B cell (primary cell): ENCODE results near the gene SYTL1. TPM values are rescaled to one million over a fixed set of nuclear protein-coding genes. Genes with fewer than 3 reads are reported as not detected.

Source experiments
- ATAC-seq: fragments of 200-7000 bp; cut with Tn5 transposase; one replicate; pipeline ENCODE4 v1.10.0; 2021; ENCODE audit warnings: low read depth, mild to moderate bottlenecking, moderate number of reproducible peaks, moderate library complexity
- CTCF ChIA-PET: fragments of 350-600 bp; sonication (Branson Sonifier 250); formaldehyde crosslinking; loops from one replicate; lab custom pipeline; 2021; ENCODE audit warnings: antibody characterized with exemption, inconsistent platforms; lab: Charles Lee
- POLR2A ChIA-PET: fragments of 350-600 bp; sonication (Branson Sonifier 250); formaldehyde crosslinking; loops from one replicate; lab custom pipeline; 2021; ENCODE audit warnings: antibody characterized with exemption; lab: Charles Lee
- DNase-seq: peaks from one replicate; pipeline ENCODE4 v3.0.0; 2013
- H2AFZ ChIP-seq: 2 replicates; pipeline ENCODE4 v1.6.1; 2012; ENCODE audit warnings: mild to moderate bottlenecking, low read depth, low read length; ENCODE audit not compliant: insufficient read depth, poor library complexity, severe bottlenecking
- H3K27ac ChIP-seq, 2 donors: 1 replicate in 1 of 2; 2 replicates in 1 of 2; pipeline ENCODE4 v1.5.1; 2012 to 2013; ENCODE audit warnings: low read length in 2 of 2, mild to moderate bottlenecking in 2 of 2, moderate library complexity in 1 of 2
- H3K27me3 ChIP-seq, 4 experiments: fragments of 200-600 bp in 1 of 4; sonication (generic) in 1 of 4; replicated peaks in 1 of 4; 1 replicate in 2 of 4; 2 replicates in 2 of 4; pipeline versions ENCODE4 v1.6.1 to v1.7.0; 2013 to 2016; ENCODE audit warnings: low read length in 3 of 4, mild to moderate bottlenecking in 2 of 4, mixed read lengths in 1 of 4, moderate library complexity in 1 of 4; ENCODE audit not compliant: insufficient read depth in 4 of 4, control insufficient read depth in 3 of 4; ENCODE audit errors: control extremely low read depth in 1 of 4
- H3K36me3 ChIP-seq, 2 experiments: replicated peaks in 1 of 2; 1 replicate in 1 of 2; 2 replicates in 1 of 2; pipeline versions ENCODE4 v1.6.1 to v1.7.1; 2013; ENCODE audit warnings: low read length in 1 of 2; ENCODE audit not compliant: insufficient read depth in 2 of 2, control insufficient read depth in 1 of 2; ENCODE audit errors: control extremely low read depth in 1 of 2, extremely low read depth in 1 of 2
- H3K4me1 ChIP-seq, 2 donors: fragments of 200-600 bp in 1 of 2; sonication (generic) in 1 of 2; 1 replicate in 1 of 2; 2 replicates in 1 of 2; pipeline versions ENCODE4 v1.5.1 to v1.6.1; 2013 to 2017; ENCODE audit warnings: low read length in 2 of 2; ENCODE audit not compliant: control insufficient read depth in 2 of 2, insufficient read depth in 2 of 2
- H3K4me2 ChIP-seq: replicated peaks from 2 replicates; pipeline ENCODE3; 2012; ENCODE audit warnings: mild to moderate bottlenecking, low read depth, low read length; ENCODE audit not compliant: poor library complexity, severe bottlenecking
- H3K4me3 ChIP-seq, 5 experiments: fragments of 200-600 bp in 1 of 5; sonication (generic) in 1 of 5; 1 replicate in 3 of 5; 2 replicates in 2 of 5; pipeline versions ENCODE4 v1.5.1 to v1.7.0; 2011 to 2016; ENCODE audit warnings: low read length in 4 of 5, mild to moderate bottlenecking in 4 of 5, low read depth in 2 of 5, control low read depth in 1 of 5, moderate library complexity in 1 of 5; ENCODE audit not compliant: insufficient read depth in 1 of 5; ENCODE audit errors: control extremely low read depth in 1 of 5, extremely low read depth in 1 of 5
- H3K79me2 ChIP-seq: fragments of 200-600 bp; sonication (generic); one replicate; pipeline ENCODE4 v1.6.0; 2016; ENCODE audit warnings: low read length; ENCODE audit not compliant: control insufficient read depth, insufficient read depth
- H3K9ac ChIP-seq: fragments of 200-600 bp; sonication (generic); 2 replicates; pipeline ENCODE4 v1.6.1; 2017; ENCODE audit warnings: mild to moderate bottlenecking, low read length, moderate library complexity
- H3K9me3 ChIP-seq, 3 donors: one replicate each; pipeline versions ENCODE4 v1.6.1 to v1.7.1; 2013; ENCODE audit warnings: low read length in 2 of 3; ENCODE audit not compliant: control insufficient read depth in 2 of 3, insufficient read depth in 1 of 3; ENCODE audit errors: control extremely low read depth in 1 of 3
- H4K20me1 ChIP-seq: 2 replicates; pipeline ENCODE4 v1.6.0; 2012; ENCODE audit warnings: mild to moderate bottlenecking, low read length; ENCODE audit not compliant: insufficient read depth, control insufficient read depth, poor library complexity, severe bottlenecking
- H3K27ac Mint-ChIP-seq: one replicate; pipeline ENCODE4 v1.8.0; 2021; ENCODE audit warnings: mixed read lengths
- H3K27me3 Mint-ChIP-seq: one replicate; pipeline ENCODE4 v1.8.0; 2021; ENCODE audit warnings: mixed read lengths
- H3K4me1 Mint-ChIP-seq: one replicate; pipeline ENCODE4 v1.8.0; 2021; ENCODE audit warnings: mixed read lengths
- H3K4me3 Mint-ChIP-seq: one replicate; pipeline ENCODE4 v1.8.0; 2021; ENCODE audit warnings: mixed read lengths
- H3K9me3 Mint-ChIP-seq: one replicate; pipeline ENCODE4 v1.8.0; 2022; ENCODE audit warnings: mixed read lengths; ENCODE audit not compliant: insufficient read depth
- EZH2 ChIP-seq: IDR thresholded peaks from 2 replicates; pipeline ENCODE4 v1.6.1; 2012; ENCODE audit warnings: borderline replicate concordance, low read depth, mild to moderate bottlenecking, moderate library complexity, low read length; ENCODE audit not compliant: insufficient read depth, poor library complexity, severe bottlenecking
- WGBS: methylation state at CpG from one replicate; pipeline ENCODE4 v1.1.5; 2013; ENCODE audit warnings: missing lambda C conversion rate; ENCODE audit not compliant: insufficient coverage; 5-methylcytosine and 5-hydroxymethylcytosine counted together
- intact Hi-C: fragments of 100-400 bp; cut with micrococcal nuclease; formaldehyde crosslinking; loops from one replicate; pipeline ENCODE4 v1.10.0; 2022
- polyA plus RNA-seq: library from polyadenylated mRNA; depleted of rRNA; stranded (reverse); fragments of >200 nt; gene quantifications from 2 replicates; pipeline ENCODE4 v1.2.3, GENCODE V29; 2012
- total RNA-seq, 2 donors: library from RNA; stranded (reverse); fragments of 120-200 nt in 1 of 2; gene quantifications; 1 replicate in 1 of 2; 2 replicates in 1 of 2; pipeline versions ENCODE4 v1.2.3 to v1.2.4, GENCODE V29; 2013 to 2022
- TF ChIP-seq, protein P1 (sequence below): fragments of 200-600 bp; IDR thresholded peaks from one replicate; pipeline ENCODE4 v1.8.0; 2022; ENCODE audit warnings: antibody characterized with exemption, mild to moderate bottlenecking

The SYTL1 gene
- total and polyA plus RNA-seq, 2 donors (not counting 1 experiment from before 2014, with no cell fraction given) = 159 to 444 TPM

DNA sequence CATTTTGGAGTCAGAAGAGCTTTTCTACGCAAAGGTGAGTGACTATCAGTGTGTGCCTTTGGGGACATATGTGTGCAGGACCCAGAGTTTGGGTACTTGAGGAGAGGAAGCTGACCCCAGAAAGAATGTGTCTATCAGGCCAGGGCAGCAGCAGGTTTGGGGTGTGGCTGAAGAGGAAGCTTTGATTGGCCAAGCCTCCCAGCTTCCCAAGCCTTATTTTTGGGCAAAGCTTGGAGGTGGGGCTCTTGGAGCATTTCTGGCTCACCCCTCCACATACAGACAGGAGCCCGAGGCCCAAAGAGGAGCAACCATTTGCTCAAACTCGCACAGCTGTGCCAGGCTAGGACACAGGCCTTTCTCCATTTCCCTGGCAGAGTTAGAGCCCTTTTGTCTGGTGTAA, 55.3 kb downstream of the SYTL1 start:
- H3K27ac Mint-ChIP-seq = no peak overlapping the region
- WGBS = 96% methylated on average over 3 of the region's 3 CpGs
- Histone ChIP-seq H2AFZ (no peak overlapping the region), H3K9me3 (no peaks in the 10 kb centered on the region), H3K4me1 (peaks cover 11 to 27% of the 10 kb centered on the region in 2 donors), H3K4me3 (no peak overlapping the region), H3K36me3 (no peaks in the 10 kb centered on the region), H3K27ac (no peak overlapping the region), H3K4me2 (no peak overlapping the region), H3K27me3 (no peaks in the 10 kb centered on the region), H3K9ac (no peak overlapping the region), H4K20me1 (no peaks in the 10 kb centered on the region), H3K79me2 (no peaks in the 10 kb centered on the region)
- no peak overlapping the region for H3K4me3 Mint-ChIP-seq
- ChIA-PET POLR2A (interaction anchor here (0.8 to 3.1 kb wide), 3 partner anchors 32 to 101 kb away, joined by 3 to 13 read pairs (median 3); no protein-coding TSS in a partner anchor), CTCF (interaction anchor here (0.8 to 7.8 kb wide), 12 partner anchors 10 to 266 kb away, joined by 3 to 402 read pairs (median 8); partner anchors contain the start of genes AHDC1, CD164L2 and MAP3K6)
- peaks cover 28% of the 10 kb centered on the region for H3K4me1 Mint-ChIP-seq
- ATAC-seq (no peak), DNase-seq (no peak)
- no peaks in the 10 kb centered on the region for H3K9me3 Mint-ChIP-seq
- no peaks in the 10 kb centered on the region for H3K27me3 Mint-ChIP-seq
- intact Hi-C loops = loop anchor here (10.0 kb wide), 1 partner anchor 162 kb away; the partner anchor contains the start of gene WDTC1
- no peak for TF ChIP-seq EZH2
- TF ChIP-seq, protein P1, sequence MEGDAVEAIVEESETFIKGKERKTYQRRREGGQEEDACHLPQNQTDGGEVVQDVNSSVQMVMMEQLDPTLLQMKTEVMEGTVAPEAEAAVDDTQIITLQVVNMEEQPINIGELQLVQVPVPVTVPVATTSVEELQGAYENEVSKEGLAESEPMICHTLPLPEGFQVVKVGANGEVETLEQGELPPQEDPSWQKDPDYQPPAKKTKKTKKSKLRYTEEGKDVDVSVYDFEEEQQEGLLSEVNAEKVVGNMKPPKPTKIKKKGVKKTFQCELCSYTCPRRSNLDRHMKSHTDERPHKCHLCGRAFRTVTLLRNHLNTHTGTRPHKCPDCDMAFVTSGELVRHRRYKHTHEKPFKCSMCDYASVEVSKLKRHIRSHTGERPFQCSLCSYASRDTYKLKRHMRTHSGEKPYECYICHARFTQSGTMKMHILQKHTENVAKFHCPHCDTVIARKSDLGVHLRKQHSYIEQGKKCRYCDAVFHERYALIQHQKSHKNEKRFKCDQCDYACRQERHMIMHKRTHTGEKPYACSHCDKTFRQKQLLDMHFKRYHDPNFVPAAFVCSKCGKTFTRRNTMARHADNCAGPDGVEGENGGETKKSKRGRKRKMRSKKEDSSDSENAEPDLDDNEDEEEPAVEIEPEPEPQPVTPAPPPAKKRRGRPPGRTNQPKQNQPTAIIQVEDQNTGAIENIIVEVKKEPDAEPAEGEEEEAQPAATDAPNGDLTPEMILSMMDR = no peak

DNA sequence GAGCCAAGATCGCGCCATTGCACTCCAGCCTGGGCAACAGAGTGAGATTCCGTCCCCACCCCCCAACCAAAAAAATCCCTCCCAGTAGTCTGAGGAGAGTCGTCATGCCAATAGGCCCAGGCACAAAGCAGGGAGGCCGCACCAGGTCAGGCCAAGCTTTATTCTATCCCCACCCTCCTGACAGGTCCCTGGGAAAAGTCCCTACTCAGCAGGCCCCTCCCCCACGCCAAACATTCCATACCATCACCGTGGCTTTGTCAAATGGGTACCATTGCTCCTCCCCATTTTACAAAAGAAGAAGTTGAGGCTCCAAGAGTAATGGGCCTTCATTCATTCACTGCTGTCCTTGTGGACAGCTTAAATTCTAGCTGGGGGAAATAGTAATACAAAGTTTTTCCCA, 55.9 kb downstream of the SYTL1 start:
- DNase-seq (no peak), ATAC-seq (no peak)
- Mint-ChIP-seq H3K4me1 (peaks cover 29% of the 10 kb centered on the region), H3K27ac (peak overlapping the region; percentile 32), H3K27me3 (no peaks in the 10 kb centered on the region), H3K4me3 (no peak overlapping the region), H3K9me3 (no peaks in the 10 kb centered on the region)
- Histone ChIP-seq H3K79me2 (no peaks in the 10 kb centered on the region), H3K9me3 (no peaks in the 10 kb centered on the region), H3K27me3 (no peaks in the 10 kb centered on the region), H4K20me1 (no peaks in the 10 kb centered on the region), H3K4me3 (no peak overlapping the region), H3K4me2 (no peak overlapping the region), H3K27ac (no peak overlapping the region), H3K36me3 (no peaks in the 10 kb centered on the region), H3K9ac (no peak overlapping the region), H2AFZ (no peak overlapping the region), H3K4me1 (peaks cover 15 to 29% of the 10 kb centered on the region in 2 donors)
- POLR2A ChIA-PET = interaction anchor here (1.2 kb wide), 1 partner anchor 101 kb away, joined by 3 read pairs; no protein-coding TSS in a partner anchor
- intact Hi-C loops = loop anchor here (10.0 kb wide), 1 partner anchor 163 kb away; the partner anchor contains the start of gene WDTC1
- TF ChIP-seq EZH2 = no peak
- TF ChIP-seq, protein P1 = no peak
- CTCF ChIA-PET = interaction anchor here (1.3 to 7.8 kb wide), 8 partner anchors 10 to 265 kb away, joined by 3 to 402 read pairs (median 14); partner anchors contain the start of gene AHDC1
- WGBS = 90% methylated on average over 5 of the region's 7 CpGs
